Mucosa of descending colon (tissue), 3 donors: ENCODE measurements around the gene TMEM147. TPM values are rescaled to one million over a fixed set of nuclear protein-coding genes. Genes with fewer than 3 reads are reported as not detected.

ENCODE experiments used
- ATAC-seq: fragments of 200-7000 bp; cut with Tn5 transposase; one replicate; pipeline ENCODE4 v1.9.1; 2020; ENCODE audit warnings: mild to moderate bottlenecking, moderate library complexity
- DNase-seq, 3 donors: peaks; one replicate each; pipeline ENCODE4 v3.0.0-alpha.2; 2020
- H3K36me3 ChIP-seq: fragments of 200-600 bp; one replicate; pipeline ENCODE4 v1.8.0; 2021; ENCODE audit warnings: low read depth, mild to moderate bottlenecking
- H3K4me1 ChIP-seq: fragments of 200-600 bp; one replicate; pipeline ENCODE4 v1.8.0; 2021; ENCODE audit warnings: low read depth, mild to moderate bottlenecking
- H3K4me3 ChIP-seq: fragments of 200-600 bp; one replicate; pipeline ENCODE4 v1.8.0; 2021; ENCODE audit warnings: mild to moderate bottlenecking
- H3K9me3 ChIP-seq: fragments of 200-600 bp; one replicate; pipeline ENCODE4 v1.8.0; 2021; ENCODE audit warnings: mild to moderate bottlenecking
- intact Hi-C, 2 donors: fragments of 100-400 bp; cut with DNase I in 1 of 2; cut with micrococcal nuclease in 1 of 2; formaldehyde crosslinking; loops; one replicate each; pipeline versions ENCODE4 v1.11.0 to v1.11.1; 2022; cut with DNase I, micrococcal nuclease
- total RNA-seq, 3 donors: library from RNA; stranded (reverse); fragmentation: NEBNext Ultra II Directional in 2 of 3; extraction: Animal tissue kit (Norgen Biotek cat#: 25700) in 2 of 3; gene quantifications; one replicate each; pipeline versions ENCODE4 v1.2.1 to v1.2.4, GENCODE V29; 2021 to 2023
- TF ChIP-seq, protein P1 (sequence below): fragments of 200-600 bp; IDR thresholded peaks from one replicate; pipeline ENCODE4 v1.8.0; 2022; ENCODE audit warnings: antibody characterized with exemption, mild to moderate bottlenecking
- donor health status: DM: no; HTN: no; CAD: no; lungs with moderate emphysema.
- donor health status: DM: no; HTN: no; CAD: no.
- donor health status: DM: no; HTN: yes; CAD: no.

Gene TMEM147
- total RNA-seq, 3 donors from 2014 or later = 54.4 to 62.8 (median 58.2) TPM

DNA sequence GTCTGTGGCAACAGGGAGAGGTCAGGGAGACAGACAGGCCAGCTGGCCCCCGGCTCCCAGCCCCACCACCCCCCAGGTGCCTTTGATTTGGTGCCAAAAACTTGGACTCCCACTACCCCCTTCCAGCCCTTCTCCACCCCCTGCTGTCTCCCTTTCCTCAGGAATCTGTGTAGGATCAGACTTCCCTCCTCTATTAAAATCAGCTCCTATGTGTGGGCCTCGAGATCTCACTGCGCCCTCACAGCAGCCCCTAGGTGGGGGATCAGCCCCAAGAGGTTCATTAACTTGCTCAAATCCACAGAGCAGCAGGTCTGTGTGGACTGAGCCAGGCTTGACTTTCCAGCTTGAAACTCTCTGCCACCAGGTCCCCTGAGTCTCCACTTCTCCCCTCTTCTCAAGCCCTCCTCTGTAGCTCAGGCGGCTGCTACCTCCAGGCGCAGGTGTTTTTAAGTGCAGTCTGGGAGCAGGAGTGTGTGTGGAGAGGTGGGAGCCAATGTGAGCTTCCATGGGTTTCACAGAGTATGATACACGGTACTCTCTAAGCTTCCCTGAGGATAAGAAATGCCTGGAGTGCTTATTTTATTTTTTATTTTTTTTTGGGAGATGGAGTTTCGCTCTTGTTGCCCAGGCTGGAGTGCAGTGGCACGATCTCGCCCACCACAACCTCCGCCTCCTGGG lies 10.5 kb upstream of the TMEM147 start:
- intact Hi-C loops = no loop called here
- ATAC-seq = no peak
- no peaks in the 10 kb centered on the region for H3K36me3 ChIP-seq
- no peak overlapping the region for H3K4me3 ChIP-seq
- TF ChIP-seq, protein P1, sequence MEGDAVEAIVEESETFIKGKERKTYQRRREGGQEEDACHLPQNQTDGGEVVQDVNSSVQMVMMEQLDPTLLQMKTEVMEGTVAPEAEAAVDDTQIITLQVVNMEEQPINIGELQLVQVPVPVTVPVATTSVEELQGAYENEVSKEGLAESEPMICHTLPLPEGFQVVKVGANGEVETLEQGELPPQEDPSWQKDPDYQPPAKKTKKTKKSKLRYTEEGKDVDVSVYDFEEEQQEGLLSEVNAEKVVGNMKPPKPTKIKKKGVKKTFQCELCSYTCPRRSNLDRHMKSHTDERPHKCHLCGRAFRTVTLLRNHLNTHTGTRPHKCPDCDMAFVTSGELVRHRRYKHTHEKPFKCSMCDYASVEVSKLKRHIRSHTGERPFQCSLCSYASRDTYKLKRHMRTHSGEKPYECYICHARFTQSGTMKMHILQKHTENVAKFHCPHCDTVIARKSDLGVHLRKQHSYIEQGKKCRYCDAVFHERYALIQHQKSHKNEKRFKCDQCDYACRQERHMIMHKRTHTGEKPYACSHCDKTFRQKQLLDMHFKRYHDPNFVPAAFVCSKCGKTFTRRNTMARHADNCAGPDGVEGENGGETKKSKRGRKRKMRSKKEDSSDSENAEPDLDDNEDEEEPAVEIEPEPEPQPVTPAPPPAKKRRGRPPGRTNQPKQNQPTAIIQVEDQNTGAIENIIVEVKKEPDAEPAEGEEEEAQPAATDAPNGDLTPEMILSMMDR = no peak
- no peak for DNase-seq
- H3K9me3 ChIP-seq = no peaks in the 10 kb centered on the region
- peaks cover 3% of the 10 kb centered on the region for H3K4me1 ChIP-seq

GRCh38 chr19:35539314-35539713 lies 6.1 kb upstream of the TMEM147 start:
- H3K4me3 ChIP-seq = no peak overlapping the region
- ATAC-seq = no peak
- H3K9me3 ChIP-seq = no peaks in the 10 kb centered on the region
- no peaks in the 10 kb centered on the region for H3K4me1 ChIP-seq
- TF ChIP-seq, protein P1 = no peak
- intact Hi-C loops = no loop called here
- no peaks in the 10 kb centered on the region for H3K36me3 ChIP-seq
- DNase-seq = no peak

DNA sequence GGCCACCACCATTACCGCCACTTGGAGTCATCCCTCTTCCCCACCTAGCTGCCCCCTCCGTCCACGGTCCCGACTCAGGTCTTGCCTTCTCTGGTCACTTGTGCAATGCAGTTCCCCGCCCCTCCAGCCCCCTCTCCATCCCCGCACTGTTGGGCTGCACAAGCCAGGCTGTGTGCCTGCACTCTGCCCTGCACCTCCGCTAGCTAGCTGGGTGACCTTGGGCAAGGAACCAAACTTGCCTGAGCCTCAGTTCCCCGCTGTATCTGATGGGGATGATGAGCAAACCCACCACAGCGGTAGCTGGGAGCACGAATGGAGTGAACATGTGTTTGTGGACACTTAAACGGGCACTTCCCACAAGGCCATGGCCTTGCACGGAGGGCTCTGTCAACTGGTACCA lies 5.6 kb upstream of the TMEM147 start:
- H3K36me3 ChIP-seq = no peaks in the 10 kb centered on the region
- intact Hi-C loops = no loop called here
- DNase-seq (no peak), ATAC-seq (no peak)
- TF ChIP-seq, protein P1 = no peak
- H3K4me3 ChIP-seq = no peak overlapping the region
- no peaks in the 10 kb centered on the region for H3K9me3 ChIP-seq
- H3K4me1 ChIP-seq = no peaks in the 10 kb centered on the region

GRCh38 chr19:35540356-35540927 lies 5.0 kb upstream of the TMEM147 start:
- TF ChIP-seq, protein P1 = no peak
- H3K4me3 ChIP-seq = no peak overlapping the region
- no peaks in the 10 kb centered on the region for H3K36me3 ChIP-seq
- intact Hi-C loops = no loop called here
- H3K9me3 ChIP-seq = no peaks in the 10 kb centered on the region
- no peaks in the 10 kb centered on the region for H3K4me1 ChIP-seq
- DNase-seq = no peak
- ATAC-seq = no peak

- intact Hi-C loops = no loop called here
- peaks cover 10% of the 10 kb centered on the region for H3K4me1 ChIP-seq
- no peak overlapping the region for H3K4me3 ChIP-seq
- H3K36me3 ChIP-seq = no peaks in the 10 kb centered on the region
- no peak for ATAC-seq
- TF ChIP-seq, protein P1 = no peak
- no peaks in the 10 kb centered on the region for H3K9me3 ChIP-seq
- no peak for DNase-seq
Observed at GRCh38 chr19:35542209-35542608, 3.2 kb upstream of the TMEM147 start.
